SK-N-SH treated with all-trans-retinoic acid at 6 μM for 48 hours (cell line): ENCODE results near the gene DOCK2.

ENCODE experiments used
- ATAC-seq: fragments of 200-7000 bp; cut with Tn5 transposase; 3 replicates; pipeline ENCODE4 v1.9.1; 2020; ENCODE audit warnings: mild to moderate bottlenecking, moderate library complexity
- ARNTL ChIP-seq: fragments of 450-650 bp; formaldehyde crosslinking; IDR thresholded peaks from 2 replicates; pipeline ENCODE4 v1.5.0; 2020; ENCODE audit warnings: low read depth, mild to moderate bottlenecking, moderate library complexity, borderline replicate concordance
- BACH2 ChIP-seq: fragments of 250-450 bp; sonication (Bioruptor Pico); IDR thresholded peaks from 2 replicates; pipeline ENCODE4 v1.9.0; 2021; ENCODE audit warnings: mild to moderate bottlenecking, borderline replicate concordance
- CSDC2 ChIP-seq: fragments of 250-450 bp; sonication (Bioruptor Pico); IDR thresholded peaks from 2 replicates; pipeline ENCODE4 v1.5.0; 2020; ENCODE audit warnings: mild to moderate bottlenecking, moderate library complexity
- CSRNP3 ChIP-seq: fragments of 250-450 bp; sonication (Bioruptor Pico); IDR thresholded peaks from 2 replicates; pipeline ENCODE4 v1.5.1; 2021; ENCODE audit warnings: mild to moderate bottlenecking, moderate library complexity
- GLIS3 ChIP-seq: fragments of 250-450 bp; sonication (Bioruptor Pico); IDR thresholded peaks from 2 replicates; pipeline ENCODE4 v1.5.0; 2020; ENCODE audit warnings: mild to moderate bottlenecking, moderate library complexity
- ISL1 ChIP-seq: fragments of 250-450 bp; sonication (Bioruptor Pico); IDR thresholded peaks from 2 replicates; pipeline ENCODE4 v2.1.2; 2022; ENCODE audit warnings: mild to moderate bottlenecking, moderate library complexity
- PATZ1 ChIP-seq: fragments of 250-450 bp; sonication (Bioruptor Pico); IDR thresholded peaks from 2 replicates; pipeline ENCODE4 v1.8.0; 2020; ENCODE audit warnings: mild to moderate bottlenecking, moderate library complexity, borderline replicate concordance
- POU6F1 ChIP-seq: fragments of 250-450 bp; sonication (Bioruptor Pico); IDR thresholded peaks from 2 replicates; pipeline ENCODE4 v1.8.0; 2021; ENCODE audit warnings: low read depth, mild to moderate bottlenecking, moderate library complexity, borderline replicate concordance
- PPARA ChIP-seq: fragments of 250-450 bp; sonication (Bioruptor Pico); IDR thresholded peaks from 2 replicates; pipeline ENCODE4 v1.5.0; 2020; ENCODE audit warnings: mild to moderate bottlenecking, borderline replicate concordance
- RARB ChIP-seq: fragments of 250-450 bp; sonication (Bioruptor Pico); IDR thresholded peaks from 2 replicates; pipeline ENCODE4 v1.8.0; 2021; ENCODE audit warnings: mild to moderate bottlenecking, moderate library complexity
- TOX ChIP-seq: fragments of 250-450 bp; sonication (Bioruptor Pico); IDR thresholded peaks from 2 replicates; pipeline ENCODE4 v1.8.0; 2021; ENCODE audit warnings: mild to moderate bottlenecking, moderate library complexity, borderline replicate concordance
- ZC3H10 ChIP-seq: fragments of 250-450 bp; sonication (Bioruptor Pico); IDR thresholded peaks from 2 replicates; pipeline ENCODE4 v1.5.1; 2021; ENCODE audit warnings: mild to moderate bottlenecking, moderate library complexity
- ZFP3 ChIP-seq: fragments of 250-450 bp; sonication (Bioruptor Pico); IDR thresholded peaks from 2 replicates; pipeline ENCODE4 v1.5.0; 2020; ENCODE audit warnings: mild to moderate bottlenecking, moderate library complexity
- ZNF565 ChIP-seq: fragments of 450-650 bp; formaldehyde crosslinking; conservative IDR thresholded peaks from 2 replicates; pipeline ENCODE4 v1.5.0; 2020; ENCODE audit warnings: low read depth, mild to moderate bottlenecking, moderate library complexity
- ZNF70 ChIP-seq: fragments of 450-650 bp; formaldehyde crosslinking; IDR thresholded peaks from 2 replicates; pipeline ENCODE4 v1.5.0; 2020; ENCODE audit warnings: mild to moderate bottlenecking, moderate library complexity

The DOCK2 gene

GRCh38 chr5:169897481-169897880 lies 260.4 kb downstream of the DOCK2 start (continued):
- TF ChIP-seq CSRNP3 (CRISPR knock-in tag), result no peak
- no peak for TF ChIP-seq TOX
- TF ChIP-seq GLIS3 (CRISPR knock-in tag), result no peak
- no peak for TF ChIP-seq ARNTL (CRISPR knock-in tag)
- TF ChIP-seq CSDC2 (CRISPR knock-in tag), result no peak

GRCh38 chr5:169901896-169902295 lies 264.8 kb downstream of the DOCK2 start:
- no peak for TF ChIP-seq GLIS3 (CRISPR knock-in tag)
- no peak for TF ChIP-seq PATZ1 (CRISPR knock-in tag)
- no peak for TF ChIP-seq ZFP3 (CRISPR knock-in tag)
- no peak for TF ChIP-seq CSDC2 (CRISPR knock-in tag)
- no peak for ATAC-seq

GRCh38 chr5:169904059-169904458 lies 267.0 kb downstream of the DOCK2 start:
- TF ChIP-seq RARB, result no peak
- no peak for TF ChIP-seq POU6F1 (CRISPR knock-in tag)
- no peak for TF ChIP-seq ISL1 (CRISPR knock-in tag)
- no peak for TF ChIP-seq ZNF565 (CRISPR knock-in tag)
- no peak for TF ChIP-seq BACH2 (CRISPR knock-in tag)
- 0 out of 3 replicates have a peak, but pooled peaks have one; percentile 20 for ATAC-seq

GRCh38 chr5:169904508-169904907 lies 267.4 kb downstream of the DOCK2 start:
- ATAC-seq, result peak; percentile 20; the same call in 1 of the 3 replicates

More at GRCh38 chr5:169904508-169904907, 267.4 kb downstream of the DOCK2 start:
- TF ChIP-seq BACH2 (CRISPR knock-in tag) (no peak), ISL1 (CRISPR knock-in tag) (no peak), CSDC2 (CRISPR knock-in tag) (no peak), POU6F1 (CRISPR knock-in tag) (no peak), ZNF70 (CRISPR knock-in tag) (no peak), ZC3H10 (no peak), CSRNP3 (CRISPR knock-in tag) (no peak), PPARA (CRISPR knock-in tag) (no peak)
- TF ChIP-seq, all 23 proteins: peak for 0
